DND-41 (cell line): ENCODE data around the gene GSDME.

ENCODE experiments used
- EZH2 ChIP-seq: IDR thresholded peaks from 3 replicates; pipeline ENCODE4 v1.6.1; 2012; ENCODE audit warnings: borderline replicate concordance, low read depth, mild to moderate bottlenecking, moderate library complexity, low read length, inconsistent platforms; ENCODE audit not compliant: severe bottlenecking
- TF ChIP-seq, protein P1 (sequence below): IDR thresholded peaks from 2 replicates; pipeline ENCODE4 v1.5.1; 2012; ENCODE audit warnings: borderline replicate concordance, low read length, moderate library complexity, mild to moderate bottlenecking; ENCODE audit not compliant: poor library complexity, severe bottlenecking; ENCODE audit errors: extremely low read depth

- TF ChIP-seq, protein P1, sequence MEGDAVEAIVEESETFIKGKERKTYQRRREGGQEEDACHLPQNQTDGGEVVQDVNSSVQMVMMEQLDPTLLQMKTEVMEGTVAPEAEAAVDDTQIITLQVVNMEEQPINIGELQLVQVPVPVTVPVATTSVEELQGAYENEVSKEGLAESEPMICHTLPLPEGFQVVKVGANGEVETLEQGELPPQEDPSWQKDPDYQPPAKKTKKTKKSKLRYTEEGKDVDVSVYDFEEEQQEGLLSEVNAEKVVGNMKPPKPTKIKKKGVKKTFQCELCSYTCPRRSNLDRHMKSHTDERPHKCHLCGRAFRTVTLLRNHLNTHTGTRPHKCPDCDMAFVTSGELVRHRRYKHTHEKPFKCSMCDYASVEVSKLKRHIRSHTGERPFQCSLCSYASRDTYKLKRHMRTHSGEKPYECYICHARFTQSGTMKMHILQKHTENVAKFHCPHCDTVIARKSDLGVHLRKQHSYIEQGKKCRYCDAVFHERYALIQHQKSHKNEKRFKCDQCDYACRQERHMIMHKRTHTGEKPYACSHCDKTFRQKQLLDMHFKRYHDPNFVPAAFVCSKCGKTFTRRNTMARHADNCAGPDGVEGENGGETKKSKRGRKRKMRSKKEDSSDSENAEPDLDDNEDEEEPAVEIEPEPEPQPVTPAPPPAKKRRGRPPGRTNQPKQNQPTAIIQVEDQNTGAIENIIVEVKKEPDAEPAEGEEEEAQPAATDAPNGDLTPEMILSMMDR: no peak
- no peak for TF ChIP-seq EZH2
Measured at GRCh38 chr7:24657980-24658379, 99.3 kb downstream of the GSDME start.
